Nephron progenitor cell (in vitro differentiated cells): ENCODE data around the gene HDAC9.

ENCODE experiments used
- DNase-seq: peaks from one replicate; pipeline ENCODE4 v3.0.0; 2021
- H3K27ac Mint-ChIP-seq: 2 replicates; pipeline ENCODE4 v1.8.0; 2021; ENCODE audit warnings: mild to moderate bottlenecking, moderate library complexity, mixed read lengths
- H3K27me3 Mint-ChIP-seq: 2 replicates; pipeline ENCODE4 v1.8.0; 2021; ENCODE audit warnings: mild to moderate bottlenecking, low read depth, mixed read lengths; ENCODE audit not compliant: poor library complexity
- H3K36me3 Mint-ChIP-seq: 2 replicates; pipeline ENCODE4 v1.8.0; 2021; ENCODE audit warnings: low read depth, mixed read lengths
- H3K4me1 Mint-ChIP-seq: 2 replicates; pipeline ENCODE4 v1.8.0; 2021; ENCODE audit warnings: mixed read lengths
- H3K4me3 Mint-ChIP-seq: 2 replicates; pipeline ENCODE4 v1.8.0; 2021; ENCODE audit warnings: mild to moderate bottlenecking, moderate library complexity, mixed read lengths
- H3K9me3 Mint-ChIP-seq: 2 replicates; pipeline ENCODE4 v1.8.0; 2021; ENCODE audit warnings: mild to moderate bottlenecking, moderate library complexity, mixed read lengths
- CTCF ChIP-seq: fragments of 200-600 bp; sonication (generic); IDR thresholded peaks from 2 replicates; pipeline ENCODE4 v1.5.0; 2021; ENCODE audit warnings: antibody characterized with exemption

HDAC9 gene

GRCh38 chr7:18902892-18903291 is 407.3 kb downstream of the HDAC9 start:
- Mint-ChIP-seq H3K9me3 (peaks cover 4% of the 10 kb centered on the region), H3K36me3 (no peaks in the 10 kb centered on the region), H3K4me3 (no peak overlapping the region), H3K4me1 (peaks cover 29% of the 10 kb centered on the region), H3K27ac (no peak overlapping the region), H3K27me3 (no peaks in the 10 kb centered on the region)
- no peak for TF ChIP-seq CTCF
- no peak for DNase-seq

GRCh38 chr7:18903695-18904094 is 408.1 kb downstream of the HDAC9 start:
- no peaks in the 10 kb centered on the region for H3K36me3 Mint-ChIP-seq
- peaks cover 4% of the 10 kb centered on the region for H3K9me3 Mint-ChIP-seq
- no peaks in the 10 kb centered on the region for H3K27me3 Mint-ChIP-seq
- no peak for DNase-seq
- no peak overlapping the region for H3K27ac Mint-ChIP-seq
- no peak for TF ChIP-seq CTCF
- no peak overlapping the region for H3K4me3 Mint-ChIP-seq
- H3K4me1 Mint-ChIP-seq = peaks cover 29% of the 10 kb centered on the region

GRCh38 chr7:18905316-18905943 is 409.9 kb downstream of the HDAC9 start:
- H3K27ac Mint-ChIP-seq = no peak overlapping the region
- no peak for TF ChIP-seq CTCF

GRCh38 chr7:18906901-18907300 is 411.4 kb downstream of the HDAC9 start:
- no peak for TF ChIP-seq CTCF
- Mint-ChIP-seq H3K27ac (no peak overlapping the region), H3K4me1 (peaks cover 11% of the 10 kb centered on the region), H3K27me3 (no peaks in the 10 kb centered on the region), H3K36me3 (no peaks in the 10 kb centered on the region), H3K9me3 (peaks cover 4% of the 10 kb centered on the region), H3K4me3 (no peak overlapping the region)
- no peak for DNase-seq

More at GRCh38 chr7:18905316-18905943, 409.9 kb downstream of the HDAC9 start:
- Mint-ChIP-seq H3K4me1 (peaks cover 25% of the 10 kb centered on the region), H3K36me3 (no peaks in the 10 kb centered on the region), H3K9me3 (peaks cover 4% of the 10 kb centered on the region), H3K4me3 (no peak overlapping the region), H3K27me3 (no peaks in the 10 kb centered on the region)
- no peak for DNase-seq

GRCh38 chr7:18913106-18913505 is 417.6 kb downstream of the HDAC9 start:
- TF ChIP-seq CTCF = no peak
- Mint-ChIP-seq H3K27ac (no peak overlapping the region), H3K36me3 (no peaks in the 10 kb centered on the region), H3K9me3 (no peaks in the 10 kb centered on the region), H3K4me1 (peaks cover 20% of the 10 kb centered on the region), H3K27me3 (no peaks in the 10 kb centered on the region), H3K4me3 (no peak overlapping the region)
- DNase-seq = no peak

- TF ChIP-seq CTCF = no peak
- Mint-ChIP-seq H3K27me3 (no peaks in the 10 kb centered on the region), H3K4me3 (no peak overlapping the region)
Observed at GRCh38 chr7:18916826-18917225, 421.3 kb downstream of the HDAC9 start.

More at GRCh38 chr7:18916826-18917225, 421.3 kb downstream of the HDAC9 start:
- peaks cover 5% of the 10 kb centered on the region for H3K36me3 Mint-ChIP-seq
- no peak overlapping the region for H3K27ac Mint-ChIP-seq
- peaks cover 17% of the 10 kb centered on the region for H3K9me3 Mint-ChIP-seq
- peaks cover 20% of the 10 kb centered on the region for H3K4me1 Mint-ChIP-seq
- no peak for DNase-seq
